ENCODE measurements around the gene CALR.
"Not testable (repeated sequence)": the region's sequence is repeated elsewhere in the genome, so short reads cannot be mapped to it uniquely, and the experiment has no call there.

CALR gene

DNA sequence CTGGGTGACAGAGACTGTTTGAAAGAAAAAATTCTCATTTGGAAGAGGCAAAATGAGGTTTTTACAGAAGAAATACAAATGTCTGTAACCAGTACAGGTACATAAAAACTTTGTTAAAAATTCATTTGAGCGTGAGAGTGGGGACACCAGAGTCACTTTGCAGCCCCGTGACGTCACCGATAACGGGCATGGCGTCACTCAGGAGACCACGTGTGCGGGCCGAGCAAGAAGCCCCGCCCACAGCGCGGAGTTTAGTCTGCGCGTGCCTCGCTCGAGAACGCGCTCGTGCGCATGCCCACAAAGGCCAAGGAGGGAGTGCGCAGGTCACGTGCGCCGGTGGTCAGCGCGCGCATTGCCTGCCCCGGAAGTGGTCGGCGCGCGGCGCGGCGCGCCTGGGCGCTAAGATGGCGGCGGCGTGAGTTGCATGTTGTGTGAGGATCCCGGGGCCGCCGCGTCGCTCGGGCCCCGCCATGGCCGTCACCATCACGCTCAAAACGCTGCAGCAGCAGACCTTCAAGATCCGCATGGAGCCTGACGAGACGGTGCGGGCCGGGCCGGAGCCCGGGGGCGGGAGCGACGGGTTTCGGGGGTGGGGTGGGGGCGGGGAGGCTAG lies 7.2 kb downstream of the CALR start, which contains the start of gene RAD23A:
TSS of gene RAD23A (plus strand) at position 384 of the 613 bp plus-strand sequence. CDS start at position 471, 87 bp downstream.
- Mint-ChIP-seq H3K9me3 (no peaks in the 10 kb centered on the region), H3K36me3 (peaks cover 100% of the 10 kb centered on the region), H3K27ac (peak within 1 kb of the TSS; percentile 98), H3K4me3 (peak within 1 kb of the TSS; percentile 83), H3K4me1 (peaks cover 73% of the 10 kb centered on the region)
- DNase-seq (ENCODE audit: low spot score in 2 of 2) (peak; percentile 99), ATAC-seq (peak; percentile 85)

DNA sequence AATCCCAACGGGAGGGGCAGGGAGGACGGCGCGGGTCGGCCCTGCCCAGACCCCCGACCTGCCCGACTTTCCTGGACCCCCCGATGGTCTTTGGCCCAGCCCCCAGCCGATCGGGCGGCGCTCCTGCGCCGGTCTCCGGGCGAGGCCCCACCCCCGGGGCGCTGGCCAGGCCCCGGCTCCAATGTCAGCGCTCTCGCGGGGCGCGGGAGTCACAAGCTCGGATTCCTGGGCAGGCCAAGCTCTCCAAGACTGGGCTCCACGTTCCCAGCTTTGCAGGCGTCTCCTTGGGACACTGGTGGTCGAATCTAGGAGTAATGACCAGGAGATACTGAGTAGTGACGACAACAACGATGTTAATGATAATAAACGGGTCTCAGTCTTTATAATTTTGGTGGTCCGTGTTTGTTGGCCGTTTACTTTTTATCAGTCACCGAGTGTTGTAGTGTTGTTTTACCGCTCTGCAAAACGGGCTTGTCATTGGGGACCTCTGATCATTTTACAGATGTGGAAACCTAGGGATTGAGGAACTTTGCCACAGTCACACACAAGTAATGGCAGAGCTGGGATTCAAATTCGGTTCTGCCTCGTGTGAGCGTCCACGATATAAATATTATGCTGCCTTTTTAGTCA lies 7.8 kb downstream of the CALR start:
- peak overlapping the region; percentile 83 for H3K4me3 Mint-ChIP-seq
- H3K27ac Mint-ChIP-seq = peak overlapping the region; percentile 98
- peak in 1 of 2 donors; percentile 74 for DNase-seq (ENCODE audit: low spot score in 2 of 2)
- peaks cover 71% of the 10 kb centered on the region for H3K4me1 Mint-ChIP-seq
- ATAC-seq = peak; percentile 73
- H3K36me3 Mint-ChIP-seq = peaks cover 100% of the 10 kb centered on the region
- H3K9me3 Mint-ChIP-seq = no peaks in the 10 kb centered on the region

DNA sequence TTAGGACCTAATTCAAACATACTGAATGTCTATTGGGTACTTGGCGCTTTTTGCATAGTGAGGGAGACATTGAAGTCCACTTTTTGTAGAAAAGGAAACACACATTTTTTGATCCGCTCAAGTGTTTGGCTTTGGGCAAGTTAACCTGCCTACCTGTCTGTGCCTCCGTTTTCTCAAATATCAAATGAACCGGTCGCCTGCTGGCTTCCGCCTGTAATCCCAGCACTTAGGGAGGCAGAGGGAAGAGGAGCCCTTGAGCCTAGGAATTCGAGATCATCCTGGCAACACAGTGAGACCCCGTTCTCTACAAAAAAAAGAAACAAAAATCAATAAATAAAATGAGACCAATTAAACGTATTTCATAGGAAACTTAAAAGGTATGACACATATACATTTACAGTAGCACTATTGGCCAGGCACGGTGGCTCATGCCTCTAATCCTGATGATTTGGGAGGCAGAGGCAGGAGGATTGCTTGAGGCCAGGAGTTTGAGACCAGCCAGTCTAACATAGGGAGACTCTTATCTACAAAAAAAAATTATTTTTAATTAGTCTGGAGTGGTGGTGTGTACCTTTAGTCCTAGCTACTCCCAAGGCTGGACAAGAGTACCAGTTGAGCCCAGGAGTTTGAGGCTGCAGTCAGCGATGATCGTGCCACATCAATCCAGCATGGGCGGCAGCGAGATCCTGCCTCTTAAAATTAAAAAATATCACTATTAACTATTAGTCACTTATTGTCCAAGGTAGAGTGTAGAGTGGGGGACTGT lies 8.5 kb downstream of the CALR start:
- Mint-ChIP-seq H3K36me3 (peaks cover 100% of the 10 kb centered on the region), H3K4me1 (peaks cover 71% of the 10 kb centered on the region), H3K27ac (peak overlapping the region; percentile 98), H3K4me3 (peak overlapping the region; percentile 83), H3K9me3 (no peaks in the 10 kb centered on the region)
- DNase-seq (ENCODE audit: low spot score in 2 of 2) (no peak), ATAC-seq (no peak)

- H3K4me3 Mint-ChIP-seq = peak overlapping the region; percentile 83
- H3K4me1 Mint-ChIP-seq = peaks cover 62% of the 10 kb centered on the region
- H3K27ac Mint-ChIP-seq = peak overlapping the region; percentile 60
- H3K9me3 Mint-ChIP-seq = no peaks in the 10 kb centered on the region
- DNase-seq (ENCODE audit: low spot score in 2 of 2) = no peak
- ATAC-seq = no peak
- peaks cover 100% of the 10 kb centered on the region for H3K36me3 Mint-ChIP-seq
These were observed 9.5 kb downstream of the CALR start for GRCh38 chr19:12947702-12948611.

DNA sequence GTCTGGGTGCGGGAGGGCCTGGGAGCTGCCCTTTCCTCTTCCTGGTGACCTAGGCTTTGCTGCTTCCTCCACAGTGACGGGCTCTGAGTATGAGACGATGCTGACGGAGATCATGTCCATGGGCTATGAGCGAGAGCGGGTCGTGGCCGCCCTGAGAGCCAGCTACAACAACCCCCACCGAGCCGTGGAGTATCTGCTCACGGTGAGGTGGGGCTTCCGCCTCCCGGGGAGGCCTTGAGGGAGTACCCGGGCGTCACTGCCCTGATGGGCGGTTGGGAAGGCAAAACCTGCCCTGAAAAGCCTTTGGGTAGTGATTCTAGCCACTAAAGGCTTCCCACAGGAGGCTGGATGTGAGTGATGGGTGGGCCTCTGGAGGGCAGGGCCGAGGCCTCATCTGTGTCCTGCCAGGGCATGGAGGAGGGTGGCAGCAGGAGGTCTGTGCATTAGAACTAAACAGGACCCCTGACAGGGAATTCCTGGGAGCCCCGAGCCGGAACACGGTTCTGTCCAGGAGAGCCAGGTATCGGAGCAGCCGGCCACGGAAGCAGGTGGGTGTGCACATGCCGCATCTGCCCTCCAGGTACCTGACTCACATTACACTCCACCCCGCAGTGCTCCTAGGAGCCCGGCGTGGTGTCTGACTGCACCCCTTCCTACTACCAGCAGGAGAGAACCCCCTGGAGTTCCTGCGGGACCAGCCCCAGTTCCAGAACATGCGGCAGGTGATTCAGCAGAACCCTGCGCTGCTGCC lies 10.4 kb downstream of the CALR start:
- Mint-ChIP-seq H3K27ac (peak overlapping the region; percentile 60), H3K36me3 (peaks cover 100% of the 10 kb centered on the region)

DNA sequence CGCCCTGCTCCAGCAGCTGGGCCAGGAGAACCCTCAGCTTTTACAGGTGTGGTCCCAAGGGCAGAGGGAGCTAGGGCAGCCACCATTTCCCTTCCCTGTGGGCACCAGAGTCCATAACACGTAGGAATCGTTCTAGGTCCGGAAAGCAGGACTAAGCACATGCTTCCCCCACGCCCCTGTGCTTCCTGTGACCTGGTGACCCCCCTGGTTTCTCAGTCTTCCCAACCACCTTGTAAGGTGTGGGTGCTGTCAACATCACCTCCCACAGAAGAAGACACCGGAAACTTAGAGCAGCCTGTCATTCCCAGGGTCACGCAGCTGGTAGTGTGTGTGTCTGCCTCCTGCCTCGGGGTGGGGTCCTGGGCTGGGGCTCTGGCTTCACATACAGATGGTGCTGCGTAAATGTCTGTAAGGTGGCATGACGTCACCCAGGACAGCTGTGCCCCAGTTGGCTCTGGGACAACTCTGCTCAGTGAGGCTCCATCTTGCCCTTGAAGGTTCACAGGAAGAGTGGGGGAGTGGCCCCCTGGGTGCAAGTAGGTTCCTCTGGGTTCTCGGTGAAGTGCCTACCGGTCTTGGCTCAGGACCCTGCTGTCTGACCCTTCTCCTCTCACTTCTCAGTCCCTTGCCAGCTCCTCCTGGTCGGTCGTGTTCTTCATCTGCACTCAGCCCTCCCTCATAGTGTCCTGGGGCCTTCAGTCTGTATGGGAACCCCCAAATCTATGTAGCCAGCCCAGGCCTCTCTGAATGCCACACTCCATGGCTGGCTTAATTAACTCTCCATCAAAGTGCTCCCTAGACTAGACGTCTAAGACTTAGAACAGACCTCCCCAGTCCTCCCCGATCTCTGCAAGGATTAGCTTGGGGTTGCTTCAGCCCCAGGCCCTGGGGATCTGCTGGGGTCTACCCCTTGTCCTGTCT lies 11.2 kb downstream of the CALR start:
- Mint-ChIP-seq H3K4me3 (no peak overlapping the region), H3K36me3 (peaks cover 100% of the 10 kb centered on the region), H3K9me3 (no peaks in the 10 kb centered on the region), H3K4me1 (peaks cover 58% of the 10 kb centered on the region), H3K27ac (peak overlapping the region; percentile 79)
- DNase-seq (ENCODE audit: low spot score in 2 of 2) (no peak), ATAC-seq (no peak)

More for the DNA sequence above, 10.4 kb downstream of the CALR start:
- DNase-seq (ENCODE audit: low spot score in 2 of 2) (no peak), ATAC-seq (no peak)
- H3K9me3 Mint-ChIP-seq = no peaks in the 10 kb centered on the region
- peaks cover 57% of the 10 kb centered on the region for H3K4me1 Mint-ChIP-seq
- no peak overlapping the region for H3K4me3 Mint-ChIP-seq

DNA sequence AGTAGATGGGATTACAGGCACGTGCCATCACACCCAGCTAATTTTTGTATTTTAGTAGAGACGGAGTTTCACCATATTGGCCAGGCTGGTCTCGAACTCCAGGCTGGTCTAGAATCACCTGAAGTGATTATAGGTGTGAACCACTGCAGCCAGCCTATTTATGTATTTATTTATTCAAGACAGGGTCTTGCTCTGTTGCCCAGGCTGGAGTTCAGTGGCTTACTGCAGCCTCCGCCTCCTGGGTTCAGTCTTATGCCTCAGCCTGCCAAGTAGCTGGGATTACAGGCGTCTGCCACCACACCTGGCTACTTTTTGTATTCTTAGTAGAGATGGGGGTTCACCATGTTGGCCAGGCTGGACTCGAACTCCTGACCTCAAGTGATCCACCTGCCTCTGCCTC lies 13.6 kb downstream of the CALR start:
- Mint-ChIP-seq H3K36me3 (peaks cover 85% of the 10 kb centered on the region), H3K27ac (peak overlapping the region; percentile 48), H3K4me1 (peaks cover 58% of the 10 kb centered on the region)
- not testable (repeated sequence) for H3K9me3 Mint-ChIP-seq; DNase-seq (ENCODE audit: low spot score in 2 of 2); H3K4me3 Mint-ChIP-seq; ATAC-seq

DNA sequence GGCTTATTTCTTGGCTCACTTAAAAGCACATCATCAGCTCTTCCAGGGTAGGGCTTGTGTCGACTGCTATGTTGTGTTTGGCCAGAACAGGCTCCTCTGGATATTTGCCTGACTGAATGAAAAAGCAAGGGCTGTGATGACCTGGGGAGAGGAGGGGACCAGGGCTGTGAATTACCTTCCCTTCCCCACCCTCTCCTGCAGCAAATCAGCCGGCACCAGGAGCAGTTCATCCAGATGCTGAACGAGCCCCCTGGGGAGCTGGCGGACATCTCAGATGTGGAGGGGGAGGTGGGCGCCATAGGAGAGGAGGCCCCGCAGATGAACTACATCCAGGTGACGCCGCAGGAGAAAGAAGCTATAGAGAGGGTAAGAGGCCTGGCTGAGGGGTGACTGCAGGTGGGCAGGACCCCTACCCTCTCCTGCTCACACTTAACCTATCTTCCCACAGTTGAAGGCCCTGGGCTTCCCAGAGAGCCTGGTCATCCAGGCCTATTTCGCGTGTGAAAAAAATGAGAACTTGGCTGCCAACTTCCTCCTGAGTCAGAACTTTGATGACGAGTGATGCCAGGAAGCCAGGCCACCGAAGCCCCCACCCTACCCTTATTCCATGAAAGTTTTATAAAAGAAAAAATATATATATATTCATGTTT lies 14.2 kb downstream of the CALR start:
- DNase-seq (ENCODE audit: low spot score in 2 of 2) = no peak
- Mint-ChIP-seq H3K9me3 (no peaks in the 10 kb centered on the region), H3K4me1 (peaks cover 54% of the 10 kb centered on the region), H3K27ac (peak overlapping the region; percentile 48), H3K4me3 (no peak overlapping the region), H3K36me3 (peaks cover 80% of the 10 kb centered on the region)
- ATAC-seq = no peak

GRCh38 chr19:12953138-12953798 lies 14.9 kb downstream of the CALR start:
- Mint-ChIP-seq H3K4me1 (peaks cover 50% of the 10 kb centered on the region), H3K36me3 (peaks cover 73% of the 10 kb centered on the region), H3K27ac (peak overlapping the region; percentile 96), H3K4me3 (no peak overlapping the region), H3K9me3 (no peaks in the 10 kb centered on the region)
- DNase-seq (ENCODE audit: low spot score in 2 of 2) (no peak), ATAC-seq (no peak)

- peaks cover 66% of the 10 kb centered on the region for H3K36me3 Mint-ChIP-seq
- no peaks in the 10 kb centered on the region for H3K9me3 Mint-ChIP-seq
- H3K4me3 Mint-ChIP-seq = peak overlapping the region; percentile 86
- DNase-seq (ENCODE audit: low spot score in 2 of 2) = no peak
- H3K4me1 Mint-ChIP-seq = peaks cover 46% of the 10 kb centered on the region
- ATAC-seq = no peak
- peak overlapping the region; percentile 96 for H3K27ac Mint-ChIP-seq
These were observed 15.6 kb downstream of the CALR start for GRCh38 chr19:12953799-12954611.

DNA sequence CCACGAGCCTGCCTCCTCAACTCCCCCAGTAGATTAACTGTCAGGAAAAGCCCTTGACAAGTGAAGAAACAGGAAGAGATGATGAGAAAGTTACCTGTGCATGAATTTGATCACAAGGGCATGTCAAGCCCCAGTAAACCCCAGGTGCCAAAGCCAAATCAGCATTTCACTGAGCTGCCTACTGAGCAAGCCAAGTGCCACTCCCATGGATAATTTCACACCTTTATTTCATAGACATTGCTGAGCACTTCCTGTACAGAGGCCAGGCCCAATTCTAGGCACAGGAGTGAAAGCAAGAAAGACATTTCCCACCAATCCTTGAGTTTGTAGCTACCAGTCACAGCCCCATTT lies 16.2 kb downstream of the CALR start:
- Mint-ChIP-seq H3K27ac (peak overlapping the region; percentile 96), H3K4me3 (peak overlapping the region; percentile 86), H3K9me3 (no peaks in the 10 kb centered on the region), H3K4me1 (peaks cover 41% of the 10 kb centered on the region), H3K36me3 (peaks cover 60% of the 10 kb centered on the region)
- ATAC-seq (no peak), DNase-seq (ENCODE audit: low spot score in 2 of 2) (no peak)

- not testable (repeated sequence) for H3K9me3 Mint-ChIP-seq; DNase-seq (ENCODE audit: low spot score in 2 of 2); ATAC-seq
- Mint-ChIP-seq H3K27ac (peak overlapping the region; percentile 96), H3K36me3 (peaks cover 50% of the 10 kb centered on the region), H3K4me3 (peak overlapping the region; percentile 86), H3K4me1 (peaks cover 31% of the 10 kb centered on the region)
These were observed 17.2 kb downstream of the CALR start for GRCh38 chr19:12955575-12955974.
